Neutrophil (primary cell): ENCODE results near the gene MYH16.
"Not testable (repeated sequence)": the region's sequence is repeated elsewhere in the genome, so short reads cannot be mapped to it uniquely, and the experiment has no call there.

Source experiments
- H3K27ac ChIP-seq: fragments of 200-600 bp; sonication (generic); 2 replicates; pipeline ENCODE4 v1.5.1; 2016; ENCODE audit warnings: mild to moderate bottlenecking, moderate library complexity
- H3K27me3 ChIP-seq: fragments of 200-600 bp; sonication (generic); 2 replicates; pipeline ENCODE4 v1.6.0; 2016; ENCODE audit warnings: mild to moderate bottlenecking
- H3K36me3 ChIP-seq: fragments of 200-600 bp; sonication (generic); 2 replicates; pipeline ENCODE4 v1.5.1; 2017
- H3K4me1 ChIP-seq, 2 experiments: fragments of 200-600 bp in 1 of 2; sonication (generic) in 1 of 2; 1 replicate in 1 of 2; 2 replicates in 1 of 2; pipeline versions ENCODE4 v1.5.1 to v1.6.1; 2013 to 2016; ENCODE audit warnings: low read depth in 1 of 2, low read length in 1 of 2, mild to moderate bottlenecking in 1 of 2, moderate library complexity in 1 of 2; ENCODE audit not compliant: control insufficient read depth in 1 of 2, insufficient read depth in 1 of 2
- H3K4me3 ChIP-seq, 2 experiments: fragments of 200-600 bp in 1 of 2; sonication (generic) in 1 of 2; 1 replicate in 1 of 2; 2 replicates in 1 of 2; pipeline ENCODE4 v1.5.1; 2013 to 2016; ENCODE audit warnings: low read depth in 1 of 2, low read length in 1 of 2, mild to moderate bottlenecking in 1 of 2, moderate library complexity in 1 of 2
- H3K9me3 ChIP-seq: fragments of 200-600 bp; sonication (generic); 2 replicates; pipeline ENCODE4 v1.5.1; 2016
- CTCF ChIP-seq: fragments of 200-600 bp; sonication (generic); IDR thresholded peaks from 2 replicates; pipeline ENCODE4 v1.5.1; 2016; ENCODE audit warnings: antibody characterized with exemption

MYH16 gene

GRCh38 chr7:99272476-99273045 lies at the start of gene MYH16:
Gene MYH16 (plus strand): TSS chr7:99272839.
- Histone ChIP-seq H3K4me3 (no peak within 1 kb of the TSS), H3K36me3 (no peaks in the 10 kb centered on the region), H3K27me3 (peaks cover 9% of the 10 kb centered on the region), H3K4me1 (no peaks in the 10 kb centered on the region), H3K27ac (no peak within 1 kb of the TSS), H3K9me3 (no peaks in the 10 kb centered on the region)
- no peak for TF ChIP-seq CTCF

- H3K27ac ChIP-seq, H3K4me3 ChIP-seq, H3K36me3 ChIP-seq, H3K9me3 ChIP-seq, H3K27me3 ChIP-seq, H3K4me1 ChIP-seq: not testable (repeated sequence)
Measured at GRCh38 chr7:99224263-99224898, 48.3 kb upstream of the MYH16 start.

- H3K27ac ChIP-seq: no peak overlapping the region
- H3K4me1 ChIP-seq: no peaks in the 10 kb centered on the region
- no peak for TF ChIP-seq CTCF
- H3K27me3 ChIP-seq: no peaks in the 10 kb centered on the region
- H3K36me3 ChIP-seq: no peaks in the 10 kb centered on the region
- no peak overlapping the region for H3K4me3 ChIP-seq
- no peaks in the 10 kb centered on the region for H3K9me3 ChIP-seq
Measured at GRCh38 chr7:99224899-99225265, 47.8 kb upstream of the MYH16 start.

GRCh38 chr7:99229234-99229633 lies 43.4 kb upstream of the MYH16 start:
- Histone ChIP-seq H3K4me3 (no peak overlapping the region), H3K4me1 (no peaks in the 10 kb centered on the region), H3K9me3 (no peaks in the 10 kb centered on the region), H3K27me3 (no peaks in the 10 kb centered on the region), H3K27ac (no peak overlapping the region), H3K36me3 (no peaks in the 10 kb centered on the region)
- TF ChIP-seq CTCF: no peak

GRCh38 chr7:99232082-99232770 lies 40.4 kb upstream of the MYH16 start:
- Histone ChIP-seq H3K4me1 (no peaks in the 10 kb centered on the region), H3K36me3 (no peaks in the 10 kb centered on the region), H3K27me3 (no peaks in the 10 kb centered on the region), H3K9me3 (no peaks in the 10 kb centered on the region), H3K27ac (no peak overlapping the region), H3K4me3 (no peak overlapping the region)
- no peak for TF ChIP-seq CTCF

GRCh38 chr7:99232955-99233354 lies 39.7 kb upstream of the MYH16 start:
- not testable (repeated sequence) for H3K36me3 ChIP-seq, H3K27ac ChIP-seq, H3K4me3 ChIP-seq, H3K4me1 ChIP-seq, H3K9me3 ChIP-seq, H3K27me3 ChIP-seq
